ENCODE measurements around the gene DNAJC16. TPM values are rescaled to one million over a fixed set of nuclear protein-coding genes. Genes with fewer than 3 reads are reported as not detected.
A peak's percentile ranks its signal among the peaks of the same experiment; 100 is the strongest.

Gene DNAJC16
- total and polyA plus RNA-seq, 2 of the 13 experiments (the other 11 are each of a cell fraction or from before 2014, with no cell fraction given) = 11.4 to 15.4 TPM

DNA sequence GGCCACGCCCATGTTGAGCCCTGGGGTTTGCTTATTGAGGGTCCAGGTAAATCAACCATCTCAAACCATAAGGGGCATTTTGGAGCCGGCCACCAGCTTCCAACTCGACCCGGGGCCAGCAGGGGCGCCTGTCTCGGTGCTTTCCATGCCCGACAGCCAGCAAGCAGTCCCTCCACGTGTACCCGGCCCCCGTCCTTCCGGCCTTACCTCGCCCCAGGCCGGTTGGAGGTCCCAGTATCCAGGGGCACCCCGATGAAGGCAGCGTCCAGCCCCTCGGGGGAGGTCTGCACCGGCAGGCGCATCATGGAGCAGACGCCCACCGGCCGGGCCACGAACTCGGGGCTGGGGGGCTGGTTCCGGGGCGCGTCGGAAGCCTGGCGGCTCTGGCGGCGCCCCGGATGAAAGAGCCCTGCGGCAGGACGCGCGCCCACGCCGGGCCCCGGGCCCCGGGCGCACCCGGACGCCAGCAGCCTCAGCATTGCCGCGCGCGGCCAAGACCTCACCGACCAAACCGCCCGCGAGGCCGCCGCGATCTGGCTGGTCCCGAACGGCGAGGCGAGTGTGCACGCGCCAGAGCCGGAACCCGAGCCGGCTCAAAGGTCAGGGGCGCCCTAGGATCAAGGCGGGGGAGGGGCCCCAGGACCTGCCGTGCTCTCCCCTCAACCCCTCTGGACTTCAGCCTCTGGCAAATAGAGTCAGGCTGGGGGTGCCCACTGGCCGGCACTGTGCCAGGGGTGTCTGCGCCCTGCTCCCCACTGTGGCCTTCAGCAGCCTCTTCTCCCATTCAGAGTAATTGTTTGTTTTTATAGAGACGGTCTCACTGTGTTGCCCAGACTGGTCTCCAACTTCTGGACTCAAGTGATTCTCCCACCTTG, 58.1 kb downstream of the DNAJC16 start, which contains the start of gene AGMAT (continued):
- TF ChIP-seq CBFB (CRISPR knock-in tag; IDR thresholded peaks at IDR 0.05) = peak; percentile 80
- peak; percentile 64 for TF ChIP-seq FOSL2 (CRISPR knock-in tag; IDR thresholded peaks at IDR 0.05)
- peak; percentile 92; the same call in 1 of the 2 replicates for TF ChIP-seq SPEN (CRISPR knock-in tag; IDR thresholded peaks at IDR 0.05; ENCODE audit: low read depth)
- peak; percentile 92 for TF ChIP-seq RARA (CRISPR knock-in tag; IDR thresholded peaks at IDR 0.05)
- peak; percentile 93 for TF ChIP-seq ZNF761 (CRISPR knock-in tag; conservative IDR thresholded peaks at IDR 0.05)
- peak; percentile 93; the same call in 1 of the 2 replicates for TF ChIP-seq MIER3 (CRISPR knock-in tag; IDR thresholded peaks at IDR 0.05; ENCODE audit: borderline replicate concordance)
- no peak for TF ChIP-seq MAFK (conservative IDR thresholded peaks at IDR 0.05 in 1 of 2, IDR thresholded peaks at IDR 0.05 in 1 of 2; ENCODE audit: low read length in 2 of 2)
- peak; percentile 80 to 84 for TF ChIP-seq EP300 (IDR thresholded peaks at IDR 0.05; ENCODE audit: low read depth in 2 of 2, low read length in 2 of 2)
- TF ChIP-seq EP300 (CRISPR knock-in tag; IDR thresholded peaks at IDR 0.05; ENCODE audit: borderline replicate concordance) = peak; percentile 82
- TF ChIP-seq HOXA9 (CRISPR knock-in tag; IDR thresholded peaks at IDR 0.05; ENCODE audit: borderline replicate concordance) = no peak
- TF ChIP-seq ZNF749 (CRISPR knock-in tag; IDR thresholded peaks at IDR 0.05; ENCODE audit: borderline replicate concordance) = peak; percentile 78; the same call in 1 of the 2 replicates
- no peak for TF ChIP-seq ZNF546 (CRISPR knock-in tag; conservative IDR thresholded peaks at IDR 0.05)
- no peak; the same call in 1 of the 2 replicates for TF ChIP-seq ZNF317 (CRISPR knock-in tag; IDR thresholded peaks at IDR 0.05)
- TF ChIP-seq ZBTB49 (CRISPR knock-in tag; IDR thresholded peaks at IDR 0.05; ENCODE audit: borderline replicate concordance) = 0 out of 2 replicates have a peak, but pooled peaks have one; percentile 32
- TF ChIP-seq POLR2G (IDR thresholded peaks at IDR 0.05; ENCODE audit: low read depth, low read length) = peak; percentile 98
- 0 out of 2 replicates have a peak, but pooled peaks have one; percentile 69 for TF ChIP-seq ZBTB8A (CRISPR knock-in tag; IDR thresholded peaks at IDR 0.05; ENCODE audit: borderline replicate concordance, low read depth)
- TF ChIP-seq ZNF205 (CRISPR knock-in tag; IDR thresholded peaks at IDR 0.05) = peak; percentile 73; the same call in 1 of the 2 replicates
- TF ChIP-seq LCORL (IDR thresholded peaks at IDR 0.05) = no peak
- TF ChIP-seq LCORL (CRISPR knock-in tag; IDR thresholded peaks at IDR 0.05) = peak; percentile 60
- peak; percentile 94 for TF ChIP-seq SAP130 (CRISPR knock-in tag; IDR thresholded peaks at IDR 0.05; ENCODE audit: low read depth)
- TF ChIP-seq ZNF609 (CRISPR knock-in tag; IDR thresholded peaks at IDR 0.05; ENCODE audit: borderline replicate concordance) = peak; percentile 94
- TF ChIP-seq ZNF576 (CRISPR knock-in tag; IDR thresholded peaks at IDR 0.05) = peak; percentile 53; the same call in 1 of the 2 replicates
- TF ChIP-seq NFRKB (IDR thresholded peaks at IDR 0.05) = no peak

Data from HepG2 (cell line).